ENCODE data around the gene FBXL19. TPM values are rescaled to one million over a fixed set of nuclear protein-coding genes. Genes with fewer than 3 reads are reported as not detected.

FBXL19 gene
- total RNA-seq, 1 donor from 2014 or later, result 8.0 TPM

GRCh38 chr16:30893744-30894539, 29.4 kb upstream of the FBXL19 start, which contains the start of gene BCL7C:
TSS of gene BCL7C (minus strand) at chr16:30894077. CDS start at chr16:30893944, 133 bp downstream.
- intact Hi-C loops (cut with DNase I), result loop anchor here (5.0 kb wide), 1 partner anchor 107 kb away; the partner anchor contains the start of gene ZNF629
- DNase-seq (ENCODE audit: low spot score), result peak; percentile 97

GRCh38 chr16:30894540-30895368, 28.6 kb upstream of the FBXL19 start:
- intact Hi-C loops (cut with DNase I), result loop anchor here (5.0 kb wide), 1 partner anchor 107 kb away; the partner anchor contains the start of gene ZNF629
- DNase-seq (ENCODE audit: low spot score), result no peak

- intact Hi-C loops (cut with DNase I), result loop anchor here (2.0 kb wide), 1 partner anchor 27 kb away; the partner anchor contains the start of gene FBXL19
- no peak for DNase-seq (ENCODE audit: low spot score)
Measured at GRCh38 chr16:30895627-30896260, 27.6 kb upstream of the FBXL19 start.

DNA sequence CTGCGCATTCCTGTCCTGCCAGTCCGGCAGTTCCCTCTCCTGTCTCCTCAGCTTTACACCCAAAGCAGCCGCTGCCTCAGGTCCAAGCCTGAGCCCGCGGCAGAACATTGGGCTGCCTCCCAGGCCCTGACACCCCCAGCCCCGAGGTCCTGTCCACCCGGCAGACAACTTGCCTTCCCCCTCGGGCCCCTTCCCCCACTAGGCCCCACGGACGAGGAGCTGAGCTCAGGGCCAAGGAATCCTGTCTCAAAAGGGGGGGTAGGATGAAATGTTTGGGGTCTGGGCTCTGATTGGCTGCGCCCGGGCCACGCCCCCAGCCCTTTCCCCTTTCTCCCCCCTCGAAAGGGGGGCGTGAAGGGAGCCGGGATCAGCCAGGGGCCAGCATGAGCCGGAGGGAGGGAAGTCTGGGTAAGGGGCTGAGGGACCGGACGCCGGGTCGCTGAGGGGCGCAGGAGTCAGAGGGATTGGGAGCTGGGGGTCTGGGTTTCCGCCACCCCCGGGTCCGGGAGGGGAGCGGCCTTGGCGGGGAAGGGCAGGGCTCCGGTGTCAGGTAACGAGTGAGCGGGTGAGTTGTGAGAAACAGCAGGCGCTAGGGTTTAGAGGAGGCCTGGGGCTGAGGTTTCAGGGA, 27.0 kb upstream of the FBXL19 start, which contains the start of gene CTF1:
Gene CTF1, plus strand, starts transcription at position 354 of the 628 bp plus-strand sequence. Its CDS starts 30 bp downstream, at position 384.
- DNase-seq (ENCODE audit: low spot score), result peak; percentile 86
- intact Hi-C loops (cut with DNase I), result loop anchor here (2.0 kb wide), 1 partner anchor 26 kb away; the partner anchor contains the start of gene FBXL19

- peak; percentile 96 for DNase-seq (ENCODE audit: low spot score)
- intact Hi-C loops (cut with DNase I), result loop anchor here (2.0 kb wide), 1 partner anchor 26 kb away; the partner anchor contains the start of gene FBXL19
Measured at GRCh38 chr16:30896889-30897733, 26.3 kb upstream of the FBXL19 start.

DNA sequence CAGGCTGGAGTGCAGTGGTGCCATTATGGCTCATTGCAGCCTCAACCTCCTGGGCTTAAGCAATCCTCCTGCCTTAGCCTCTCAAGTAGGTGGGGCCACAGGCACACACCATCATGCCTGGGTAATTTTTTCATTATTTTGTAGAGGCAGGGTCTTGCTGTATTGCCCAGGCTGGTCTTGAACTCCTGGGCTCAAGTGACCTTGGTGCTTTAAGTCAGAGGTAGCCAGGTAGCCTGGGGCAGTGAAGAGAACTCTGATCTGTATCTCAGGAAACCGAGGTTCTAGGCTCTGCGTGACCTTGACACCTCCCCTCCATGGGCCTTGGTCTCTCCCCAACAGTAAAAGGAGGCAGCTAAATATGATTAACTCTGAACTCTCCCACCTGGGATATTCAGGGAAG, 23.6 kb upstream of the FBXL19 start:
- DNase-seq (ENCODE audit: low spot score), result no peak
- intact Hi-C loops (cut with DNase I), result loop anchor here (5.0 kb wide), 1 partner anchor 137 kb away; the partner anchor contains the start of genes CFAP119 and RNF40

GRCh38 chr16:30900588-30900987, 22.8 kb upstream of the FBXL19 start:
- intact Hi-C loops (cut with DNase I), result loop anchor here (5.0 kb wide), 1 partner anchor 138 kb away; the partner anchor contains the start of genes CFAP119 and RNF40
- DNase-seq (ENCODE audit: low spot score), result no peak

DNA sequence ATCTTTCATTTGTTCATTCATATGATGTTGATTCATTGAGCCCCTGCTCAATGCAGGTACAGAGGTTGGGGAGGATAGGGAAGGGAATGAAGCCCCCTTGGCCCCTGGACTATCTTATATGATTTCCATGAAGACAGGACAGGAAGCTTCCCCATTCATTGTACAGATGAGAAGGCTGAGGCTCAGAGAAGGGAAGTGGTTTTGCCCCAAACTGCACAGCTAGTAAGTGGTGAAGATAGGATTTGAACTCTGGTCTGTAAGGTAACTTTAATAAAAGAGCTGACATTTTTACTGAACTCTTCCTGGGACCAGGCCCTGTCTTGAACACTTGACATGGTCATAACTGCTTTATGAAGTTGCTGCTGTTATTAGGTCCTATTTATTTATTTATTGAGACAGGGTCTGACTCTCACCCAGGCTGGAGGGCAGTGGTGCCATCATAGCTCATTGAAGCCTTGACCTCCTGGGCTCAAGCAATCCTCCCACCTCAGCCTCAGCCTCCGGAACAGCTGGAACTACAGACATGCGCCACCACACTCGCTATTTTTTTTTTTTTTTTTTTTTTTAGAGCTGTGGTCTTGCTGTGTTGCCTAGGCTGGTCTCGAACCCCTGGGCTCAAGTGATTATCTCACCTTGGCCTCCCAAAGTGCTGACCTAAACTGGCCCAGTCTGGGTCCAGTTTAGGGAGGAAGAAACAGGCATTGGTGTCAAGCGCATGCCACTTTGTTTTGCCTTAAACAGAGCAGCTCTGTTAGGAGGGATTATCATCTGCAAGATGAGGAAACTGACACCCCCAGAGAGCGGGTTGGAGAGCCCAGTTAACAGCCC, 22.0 kb upstream of the FBXL19 start:
- intact Hi-C loops (cut with DNase I), result loop anchor here (1.0 to 5.0 kb wide), 2 partner anchors 57 to 139 kb away; partner anchors contain the start of genes CFAP119 and RNF40
- DNase-seq (ENCODE audit: low spot score), result no peak

DNA sequence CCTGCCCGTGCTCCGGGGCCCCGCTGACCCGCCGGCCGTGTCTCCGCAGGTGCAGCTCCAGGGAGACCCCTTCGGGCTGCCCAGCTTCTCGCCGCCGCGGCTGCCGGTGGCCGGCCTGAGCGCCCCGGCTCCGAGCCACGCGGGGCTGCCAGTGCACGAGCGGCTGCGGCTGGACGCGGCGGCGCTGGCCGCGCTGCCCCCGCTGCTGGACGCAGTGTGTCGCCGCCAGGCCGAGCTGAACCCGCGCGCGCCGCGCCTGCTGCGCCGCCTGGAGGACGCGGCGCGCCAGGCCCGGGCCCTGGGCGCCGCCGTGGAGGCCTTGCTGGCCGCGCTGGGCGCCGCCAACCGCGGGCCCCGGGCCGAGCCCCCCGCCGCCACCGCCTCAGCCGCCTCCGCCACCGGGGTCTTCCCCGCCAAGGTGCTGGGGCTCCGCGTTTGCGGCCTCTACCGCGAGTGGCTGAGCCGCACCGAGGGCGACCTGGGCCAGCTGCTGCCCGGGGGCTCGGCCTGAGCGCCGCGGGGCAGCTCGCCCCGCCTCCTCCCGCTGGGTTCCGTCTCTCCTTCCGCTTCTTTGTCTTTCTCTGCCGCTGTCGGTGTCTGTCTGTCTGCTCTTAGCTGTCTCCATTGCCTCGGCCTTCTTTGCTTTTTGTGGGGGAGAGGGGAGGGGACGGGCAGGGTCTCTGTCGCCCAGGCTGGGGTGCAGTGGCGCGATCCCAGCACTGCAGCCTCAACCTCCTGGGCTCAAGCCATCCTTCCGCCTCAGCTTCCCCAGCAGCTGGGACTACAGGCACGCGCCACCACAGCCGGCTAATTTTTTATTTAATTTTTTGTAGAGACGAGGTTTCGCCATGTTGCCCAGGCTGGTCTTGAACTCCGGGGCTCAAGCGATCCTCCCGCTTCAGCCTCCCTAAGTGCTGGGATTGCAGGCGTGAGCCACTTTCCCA, 21.1 kb upstream of the FBXL19 start:
- intact Hi-C loops (cut with DNase I), result loop anchor here (1.0 to 5.0 kb wide), 2 partner anchors 58 to 140 kb away; partner anchors contain the start of genes CFAP119 and RNF40

DNA sequence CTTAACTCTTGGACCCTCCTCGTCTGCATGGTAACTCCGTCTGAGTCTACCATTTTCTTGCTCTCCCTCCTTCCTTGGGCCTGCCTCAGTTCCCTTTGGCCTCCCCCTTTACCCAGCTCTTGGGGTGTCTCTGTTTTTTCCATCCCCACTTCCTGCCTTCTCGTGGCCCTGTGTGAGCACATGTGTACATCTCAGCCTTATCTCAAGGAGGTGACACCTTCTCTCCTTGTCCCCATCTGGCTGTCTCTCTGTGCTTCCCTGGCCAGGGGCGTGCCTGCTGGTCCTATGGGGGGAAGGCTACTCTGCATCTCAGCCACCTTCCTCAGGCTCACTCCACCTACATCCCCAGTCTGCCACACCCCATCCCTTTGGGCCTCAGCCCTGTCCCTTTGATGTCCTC, 20.4 kb upstream of the FBXL19 start:
- no peak for DNase-seq (ENCODE audit: low spot score)
- intact Hi-C loops (cut with DNase I), result loop anchor here (5.0 kb wide), 1 partner anchor 141 kb away; the partner anchor contains the start of genes CFAP119 and RNF40

More for the DNA sequence above, 21.1 kb upstream of the FBXL19 start:
- peak; percentile 88 for DNase-seq (ENCODE audit: low spot score)

GRCh38 chr16:30903596-30903995, 19.8 kb upstream of the FBXL19 start:
- no peak for DNase-seq (ENCODE audit: low spot score)
- intact Hi-C loops (cut with DNase I), result loop anchor here (5.0 kb wide), 1 partner anchor 141 kb away; the partner anchor contains the start of genes CFAP119 and RNF40

- DNase-seq (ENCODE audit: low spot score), result no peak
- intact Hi-C loops (cut with DNase I), result loop anchor here (5.0 kb wide), 1 partner anchor 142 kb away; the partner anchor contains the start of genes CFAP119 and RNF40
Measured at GRCh38 chr16:30904114-30904780, 19.1 kb upstream of the FBXL19 start.

DNA sequence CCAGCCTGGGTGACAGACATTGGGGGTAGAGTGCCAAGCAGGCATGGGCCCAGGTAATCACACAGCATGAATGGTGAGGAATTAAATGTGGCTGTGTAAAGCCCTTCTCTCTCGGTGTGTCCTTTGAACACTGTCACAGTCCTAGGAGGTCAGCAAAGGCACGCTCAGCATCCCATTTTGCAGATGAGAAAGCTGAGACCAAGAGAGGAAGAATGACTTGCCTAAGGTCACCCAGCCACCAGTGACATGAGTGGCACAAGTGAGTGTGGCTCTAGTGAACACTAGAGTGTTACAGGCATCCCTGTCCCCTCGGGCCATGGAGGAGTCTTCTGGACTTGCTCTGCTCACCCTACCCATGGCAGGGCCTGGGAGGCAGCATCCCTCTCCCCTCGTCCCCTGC, 16.3 kb upstream of the FBXL19 start:
- intact Hi-C loops (cut with DNase I), result no loop called here
- no peak for DNase-seq (ENCODE audit: low spot score)

DNA sequence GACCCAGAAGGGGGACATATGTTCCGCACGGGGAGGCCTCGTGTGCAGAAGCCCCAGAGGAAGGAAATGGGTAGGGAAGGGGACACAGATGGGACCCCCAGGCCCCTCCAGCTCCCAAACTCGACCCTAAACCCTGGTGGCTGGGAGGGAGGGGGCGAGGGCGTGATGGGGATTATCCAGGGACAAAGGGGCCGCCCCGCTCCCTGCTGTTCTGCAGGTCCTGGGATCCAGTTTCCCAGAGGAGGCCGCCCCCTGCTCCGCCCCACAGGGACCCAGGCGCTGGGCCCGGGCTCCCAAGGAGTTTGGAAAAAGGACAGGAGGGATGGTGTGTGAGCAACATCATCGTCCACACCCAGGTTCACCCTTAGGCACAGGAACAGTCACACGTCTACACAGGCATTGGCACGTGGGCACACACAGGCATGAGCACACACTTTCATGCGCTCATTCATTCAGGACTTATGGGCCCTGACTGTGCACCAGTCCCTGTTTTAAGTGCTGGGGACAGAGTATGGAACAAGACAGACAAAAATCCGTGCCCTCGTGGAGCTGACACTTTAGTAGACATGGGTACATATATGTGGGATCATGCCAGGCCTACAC, 12.8 kb upstream of the FBXL19 start:
- no peak for DNase-seq (ENCODE audit: low spot score)
- intact Hi-C loops (cut with DNase I), result no loop called here

All from cardiac septum (tissue), 1 donor.